ENCODE data around the gene CKS2.

- no peak for TF ChIP-seq CTCF (IDR thresholded peaks at IDR 0.05)
- TF ChIP-seq POLR2A (IDR thresholded peaks at IDR 0.05), result no peak
Measured at GRCh38 chr9:89295400-89295799, 15.6 kb upstream of the CKS2 start.

All from heart left ventricle (tissue), 13 donors.